GM19372 (cell line): ENCODE measurements around the gene C11orf21.

Experiments
- ATAC-seq: cut with Tn5 transposase; IDR thresholded peaks from one replicate; pipeline ENCODE4 v1.9.1; 2021; ENCODE audit warnings: mild to moderate bottlenecking, low read depth, moderate library complexity; ENCODE audit not compliant: unreplicated experiment

The C11orf21 gene

GRCh38 chr11:2247496-2247895 is 54.2 kb downstream of the C11orf21 start:
- ATAC-seq = no peak
